Neural progenitor cell (in vitro differentiated cells): ENCODE results near the gene CAMK2A. TPM values are rescaled to one million over a fixed set of nuclear protein-coding genes. Genes with fewer than 3 reads are reported as not detected.

Source experiments
- DNase-seq: peaks from one replicate; pipeline ENCODE4 v3.0.0-alpha.2; 2016; ENCODE audit warnings: low spot score
- H2AFZ ChIP-seq: fragments of 200-600 bp; sonication (generic); replicated peaks from 2 replicates; pipeline ENCODE4 v1.6.1; 2016; ENCODE audit warnings: antibody characterized with exemption
- H3F3A ChIP-seq: fragments of 200-600 bp; sonication (generic); 2 replicates; pipeline ENCODE4 v1.6.1; 2016; ENCODE audit warnings: antibody characterized with exemption, low read depth
- H3K27ac ChIP-seq: fragments of 200-600 bp; sonication (generic); 2 replicates; pipeline ENCODE4 v1.5.1; 2016; ENCODE audit warnings: mild to moderate bottlenecking
- H3K27me3 ChIP-seq: fragments of 200-600 bp; sonication (generic); 2 replicates; pipeline ENCODE4 v1.6.1; 2016; ENCODE audit warnings: mild to moderate bottlenecking, moderate library complexity
- H3K36me3 ChIP-seq: fragments of 200-600 bp; sonication (generic); 2 replicates; pipeline ENCODE4 v1.5.1; 2016
- H3K4me1 ChIP-seq: fragments of 200-600 bp; sonication (generic); 2 replicates; pipeline ENCODE4 v1.6.1; 2016; ENCODE audit warnings: mixed run types
- H3K4me2 ChIP-seq: fragments of 200-600 bp; sonication (generic); 2 replicates; pipeline ENCODE4 v1.6.1; 2016
- H3K4me3 ChIP-seq: fragments of 200-600 bp; sonication (generic); 2 replicates; pipeline ENCODE4 v1.5.1; 2016
- H3K79me2 ChIP-seq: fragments of 200-600 bp; sonication (generic); 2 replicates; pipeline ENCODE4 v1.6.1; 2016; ENCODE audit warnings: low read depth
- H3K9ac ChIP-seq: fragments of 200-600 bp; sonication (generic); 2 replicates; pipeline ENCODE4 v1.6.1; 2016
- H3K9me3 ChIP-seq: fragments of 200-600 bp; sonication (generic); 2 replicates; pipeline ENCODE4 v1.5.1; 2016; ENCODE audit warnings: low read depth
- H4K20me1 ChIP-seq: fragments of 200-600 bp; sonication (generic); 2 replicates; pipeline ENCODE4 v1.6.1; 2016; ENCODE audit warnings: low read depth
- H3K27ac Mint-ChIP-seq: 3 replicates; pipeline ENCODE4 v1.8.0; 2021; ENCODE audit warnings: mixed read lengths
- H3K27me3 Mint-ChIP-seq: 2 replicates; pipeline ENCODE4 v1.8.0; 2022; ENCODE audit warnings: low read depth, mild to moderate bottlenecking, inconsistent platforms, moderate library complexity, mixed read lengths; ENCODE audit not compliant: insufficient read depth
- H3K36me3 Mint-ChIP-seq: 3 replicates; pipeline ENCODE4 v1.8.0; 2021; ENCODE audit warnings: mixed read lengths
- H3K4me1 Mint-ChIP-seq: 3 replicates; pipeline ENCODE4 v1.8.0; 2021; ENCODE audit warnings: mixed read lengths
- H3K4me3 Mint-ChIP-seq: 3 replicates; pipeline ENCODE4 v1.8.0; 2021; ENCODE audit warnings: mild to moderate bottlenecking, moderate library complexity, mixed read lengths
- H3K9me3 Mint-ChIP-seq: 3 replicates; pipeline ENCODE4 v1.8.0; 2020; ENCODE audit warnings: mixed read lengths
- CTCF ChIP-seq: fragments of 200-600 bp; sonication (generic); IDR thresholded peaks from 2 replicates; pipeline ENCODE4 v1.5.1; 2017; ENCODE audit warnings: antibody characterized with exemption, mild to moderate bottlenecking
- EZH2 ChIP-seq: fragments of 200-600 bp; sonication (generic); IDR thresholded peaks from 2 replicates; pipeline ENCODE4 v1.6.1; 2017; ENCODE audit warnings: antibody characterized with exemption, mild to moderate bottlenecking, moderate library complexity
- EZH2phosphoT487 ChIP-seq: fragments of 200-600 bp; sonication (generic); IDR thresholded peaks from 2 replicates; pipeline ENCODE4 v1.6.1; 2017; ENCODE audit warnings: antibody characterized with exemption
- total RNA-seq: library from RNA; depleted of rRNA; stranded (reverse); fragments of >200 nt; gene quantifications from 2 replicates; pipeline ENCODE4 v1.2.3, GENCODE V29; 2015; ENCODE audit warnings: low replicate concordance

The CAMK2A gene
- total RNA-seq, 1 donor from 2014 or later = 0.09 TPM

- H2AFZ ChIP-seq = no peak overlapping the region
- Mint-ChIP-seq H3K36me3 (no peaks in the 10 kb centered on the region), H3K4me3 (no peak overlapping the region), H3K27me3 (peaks cover 8% of the 10 kb centered on the region), H3K9me3 (no peaks in the 10 kb centered on the region), H3K4me1 (peaks cover 32% of the 10 kb centered on the region), H3K27ac (no peak overlapping the region)
- peaks cover 4% of the 10 kb centered on the region for H3F3A ChIP-seq
- H3K4me2 ChIP-seq = no peak overlapping the region
- peaks cover 21% of the 10 kb centered on the region for H3K4me1 ChIP-seq
- H3K9ac ChIP-seq = no peak overlapping the region
- no peak overlapping the region for H3K4me3 ChIP-seq
- no peaks in the 10 kb centered on the region for H3K27me3 ChIP-seq
- no peaks in the 10 kb centered on the region for H3K79me2 ChIP-seq
- no peaks in the 10 kb centered on the region for H4K20me1 ChIP-seq
- TF ChIP-seq EZH2 (no peak), EZH2phosphoT487 (no peak)
- DNase-seq = no peak
- no peaks in the 10 kb centered on the region for H3K36me3 ChIP-seq
- H3K9me3 ChIP-seq = no peaks in the 10 kb centered on the region
- H3K27ac ChIP-seq = no peak overlapping the region
These were observed 50.9 kb downstream of the CAMK2A start for GRCh38 chr5:150238646-150239045.

GRCh38 chr5:150236981-150237754 is 52.4 kb downstream of the CAMK2A start:
- Mint-ChIP-seq H3K4me3 (no peak overlapping the region), H3K27me3 (peaks cover 8% of the 10 kb centered on the region), H3K4me1 (peaks cover 22% of the 10 kb centered on the region), H3K9me3 (no peaks in the 10 kb centered on the region), H3K27ac (no peak overlapping the region), H3K36me3 (no peaks in the 10 kb centered on the region)
- peaks cover 7% of the 10 kb centered on the region for H3K4me1 ChIP-seq
- no peak overlapping the region for H3K4me3 ChIP-seq
- H3K9ac ChIP-seq = no peak overlapping the region
- TF ChIP-seq EZH2 (no peak), CTCF (no peak)
- H3K27me3 ChIP-seq = no peaks in the 10 kb centered on the region
- no peaks in the 10 kb centered on the region for H3K9me3 ChIP-seq
- peaks cover 1% of the 10 kb centered on the region for H3F3A ChIP-seq
- no peak for DNase-seq
- H3K36me3 ChIP-seq = no peaks in the 10 kb centered on the region
- no peaks in the 10 kb centered on the region for H4K20me1 ChIP-seq
- H3K27ac ChIP-seq = no peak overlapping the region
- H3K4me2 ChIP-seq = no peak overlapping the region
- no peaks in the 10 kb centered on the region for H3K79me2 ChIP-seq
- no peak overlapping the region for H2AFZ ChIP-seq

DNA sequence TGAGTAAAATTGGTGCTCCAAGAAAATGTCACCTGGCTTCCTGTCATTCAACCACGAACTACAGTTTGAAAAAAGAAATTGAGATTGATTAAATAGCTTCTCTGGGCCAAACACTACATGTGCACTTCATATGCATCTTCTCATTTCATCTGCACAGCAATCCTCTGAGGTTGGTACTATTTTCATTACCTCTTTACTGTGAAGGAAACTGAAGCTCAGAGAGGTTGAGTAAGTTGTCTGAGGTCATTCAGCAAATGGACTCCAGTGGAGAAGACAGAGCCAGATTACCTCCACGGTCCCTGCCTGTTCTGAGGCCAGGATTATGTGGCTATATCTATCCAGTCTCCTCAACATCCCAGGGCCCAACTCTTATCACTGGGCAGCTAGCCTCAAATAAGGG is 53.3 kb downstream of the CAMK2A start:
- H3K9me3 Mint-ChIP-seq = no peaks in the 10 kb centered on the region
- H3K27ac ChIP-seq = no peak overlapping the region
- H3K4me3 Mint-ChIP-seq = no peak overlapping the region
- no peaks in the 10 kb centered on the region for H3K27me3 ChIP-seq
- no peak overlapping the region for H3K4me3 ChIP-seq
- no peak overlapping the region for H3K4me2 ChIP-seq
- DNase-seq = no peak
- no peaks in the 10 kb centered on the region for H3K79me2 ChIP-seq
- H3K4me1 ChIP-seq = no peaks in the 10 kb centered on the region
- H3K27me3 Mint-ChIP-seq = peaks cover 8% of the 10 kb centered on the region
- no peak overlapping the region for H3K27ac Mint-ChIP-seq
- no peak overlapping the region for H3K9ac ChIP-seq
- H2AFZ ChIP-seq = no peak overlapping the region
- no peaks in the 10 kb centered on the region for H3K36me3 ChIP-seq
- H3K36me3 Mint-ChIP-seq = no peaks in the 10 kb centered on the region
- H3K4me1 Mint-ChIP-seq = peaks cover 15% of the 10 kb centered on the region
- H3F3A ChIP-seq = no peaks in the 10 kb centered on the region
- no peaks in the 10 kb centered on the region for H3K9me3 ChIP-seq
- no peaks in the 10 kb centered on the region for H4K20me1 ChIP-seq
- TF ChIP-seq EZH2 = no peak
- no peak for TF ChIP-seq EZH2phosphoT487
- TF ChIP-seq CTCF = no peak

DNA sequence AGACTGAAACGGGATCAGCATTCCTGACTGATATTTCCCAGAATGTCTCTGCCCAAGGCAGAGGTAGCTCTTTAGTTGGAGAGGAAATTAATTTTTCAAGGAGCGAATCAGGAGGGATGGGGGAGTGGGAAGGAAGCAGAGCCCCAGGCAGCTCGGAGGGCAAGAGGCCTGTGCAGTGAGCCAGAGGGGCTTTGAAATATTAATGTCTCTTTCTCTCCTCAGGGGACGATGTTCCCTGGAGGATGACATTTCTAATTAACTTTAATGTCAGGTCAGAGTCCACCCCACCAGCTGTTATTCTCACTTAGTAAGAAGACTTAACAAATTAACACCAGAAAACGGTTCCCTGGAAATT is 54.1 kb downstream of the CAMK2A start:
- Histone ChIP-seq H2AFZ (no peak overlapping the region), H4K20me1 (no peaks in the 10 kb centered on the region), H3K4me3 (no peak overlapping the region), H3F3A (no peaks in the 10 kb centered on the region), H3K27ac (no peak overlapping the region), H3K36me3 (no peaks in the 10 kb centered on the region), H3K27me3 (no peaks in the 10 kb centered on the region), H3K4me1 (no peaks in the 10 kb centered on the region), H3K79me2 (no peaks in the 10 kb centered on the region), H3K9ac (no peak overlapping the region), H3K4me2 (no peak overlapping the region), H3K9me3 (no peaks in the 10 kb centered on the region)
- no peak for DNase-seq
- H3K36me3 Mint-ChIP-seq = peaks cover 3% of the 10 kb centered on the region
- H3K4me3 Mint-ChIP-seq = no peak overlapping the region
- no peak for TF ChIP-seq EZH2
- TF ChIP-seq EZH2phosphoT487 = no peak
- no peak for TF ChIP-seq CTCF
- H3K27ac Mint-ChIP-seq = peak overlapping the region; percentile 50
- peaks cover 17% of the 10 kb centered on the region for H3K4me1 Mint-ChIP-seq
- peaks cover 6% of the 10 kb centered on the region for H3K27me3 Mint-ChIP-seq
- no peaks in the 10 kb centered on the region for H3K9me3 Mint-ChIP-seq
